Nephron progenitor cell (in vitro differentiated cells): ENCODE data around the gene BAAT.

Source experiments
- DNase-seq: peaks from one replicate; pipeline ENCODE4 v3.0.0; 2021
- H3K27ac Mint-ChIP-seq: 2 replicates; pipeline ENCODE4 v1.8.0; 2021; ENCODE audit warnings: mild to moderate bottlenecking, moderate library complexity, mixed read lengths
- H3K27me3 Mint-ChIP-seq: 2 replicates; pipeline ENCODE4 v1.8.0; 2021; ENCODE audit warnings: mild to moderate bottlenecking, low read depth, mixed read lengths; ENCODE audit not compliant: poor library complexity
- H3K36me3 Mint-ChIP-seq: 2 replicates; pipeline ENCODE4 v1.8.0; 2021; ENCODE audit warnings: low read depth, mixed read lengths
- H3K4me1 Mint-ChIP-seq: 2 replicates; pipeline ENCODE4 v1.8.0; 2021; ENCODE audit warnings: mixed read lengths
- H3K4me3 Mint-ChIP-seq: 2 replicates; pipeline ENCODE4 v1.8.0; 2021; ENCODE audit warnings: mild to moderate bottlenecking, moderate library complexity, mixed read lengths
- H3K9me3 Mint-ChIP-seq: 2 replicates; pipeline ENCODE4 v1.8.0; 2021; ENCODE audit warnings: mild to moderate bottlenecking, moderate library complexity, mixed read lengths
- CTCF ChIP-seq: fragments of 200-600 bp; sonication (generic); IDR thresholded peaks from 2 replicates; pipeline ENCODE4 v1.5.0; 2021; ENCODE audit warnings: antibody characterized with exemption

Gene BAAT

GRCh38 chr9:101397746-101398067 lies 12.9 kb upstream of the BAAT start:
- H3K4me3 Mint-ChIP-seq: peak overlapping the region; percentile 99
- no peaks in the 10 kb centered on the region for H3K27me3 Mint-ChIP-seq
- H3K36me3 Mint-ChIP-seq: peaks cover 87% of the 10 kb centered on the region
- TF ChIP-seq CTCF: no peak
- peak overlapping the region; percentile 100 for H3K27ac Mint-ChIP-seq
- peaks cover 35% of the 10 kb centered on the region for H3K4me1 Mint-ChIP-seq
- no peak for DNase-seq
- peaks cover 80% of the 10 kb centered on the region for H3K9me3 Mint-ChIP-seq

GRCh38 chr9:101394687-101395086 lies 9.9 kb upstream of the BAAT start:
- no peak for DNase-seq
- H3K27ac Mint-ChIP-seq: no peak overlapping the region
- H3K4me1 Mint-ChIP-seq: peaks cover 14% of the 10 kb centered on the region
- peak overlapping the region; percentile 7 for H3K4me3 Mint-ChIP-seq
- H3K27me3 Mint-ChIP-seq: no peaks in the 10 kb centered on the region
- H3K36me3 Mint-ChIP-seq: peaks cover 87% of the 10 kb centered on the region
- TF ChIP-seq CTCF: no peak
- peaks cover 78% of the 10 kb centered on the region for H3K9me3 Mint-ChIP-seq

DNA sequence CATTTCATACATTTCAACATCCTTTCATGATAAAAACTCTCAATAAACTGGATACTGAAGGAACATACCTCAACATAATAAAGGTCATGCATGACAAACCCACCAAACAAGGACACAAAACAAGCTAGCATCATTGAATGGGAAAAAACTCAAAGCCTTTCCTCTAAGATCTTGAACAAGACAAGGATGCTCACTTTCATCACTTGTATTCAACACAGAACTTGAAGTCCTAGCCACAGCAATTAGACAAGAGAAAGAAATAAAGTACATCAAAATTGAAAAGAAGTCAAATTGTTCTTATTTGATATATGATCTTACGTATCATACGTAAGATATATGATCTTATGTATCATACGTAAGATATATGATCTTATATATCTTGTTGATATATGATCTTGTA lies 8.3 kb upstream of the BAAT start:
- Mint-ChIP-seq H3K9me3 (peaks cover 80% of the 10 kb centered on the region), H3K27me3 (no peaks in the 10 kb centered on the region), H3K27ac (no peak overlapping the region), H3K4me3 (no peak overlapping the region), H3K36me3 (peaks cover 97% of the 10 kb centered on the region), H3K4me1 (peaks cover 9% of the 10 kb centered on the region)
- no peak for DNase-seq
- no peak for TF ChIP-seq CTCF

- Mint-ChIP-seq H3K36me3 (peaks cover 93% of the 10 kb centered on the region), H3K4me1 (no peaks in the 10 kb centered on the region), H3K27me3 (no peaks in the 10 kb centered on the region), H3K9me3 (peaks cover 64% of the 10 kb centered on the region), H3K4me3 (no peak overlapping the region), H3K27ac (no peak overlapping the region)
- no peak for DNase-seq
- TF ChIP-seq CTCF: no peak
Observed at GRCh38 chr9:101388507-101388993, 3.7 kb upstream of the BAAT start.

DNA sequence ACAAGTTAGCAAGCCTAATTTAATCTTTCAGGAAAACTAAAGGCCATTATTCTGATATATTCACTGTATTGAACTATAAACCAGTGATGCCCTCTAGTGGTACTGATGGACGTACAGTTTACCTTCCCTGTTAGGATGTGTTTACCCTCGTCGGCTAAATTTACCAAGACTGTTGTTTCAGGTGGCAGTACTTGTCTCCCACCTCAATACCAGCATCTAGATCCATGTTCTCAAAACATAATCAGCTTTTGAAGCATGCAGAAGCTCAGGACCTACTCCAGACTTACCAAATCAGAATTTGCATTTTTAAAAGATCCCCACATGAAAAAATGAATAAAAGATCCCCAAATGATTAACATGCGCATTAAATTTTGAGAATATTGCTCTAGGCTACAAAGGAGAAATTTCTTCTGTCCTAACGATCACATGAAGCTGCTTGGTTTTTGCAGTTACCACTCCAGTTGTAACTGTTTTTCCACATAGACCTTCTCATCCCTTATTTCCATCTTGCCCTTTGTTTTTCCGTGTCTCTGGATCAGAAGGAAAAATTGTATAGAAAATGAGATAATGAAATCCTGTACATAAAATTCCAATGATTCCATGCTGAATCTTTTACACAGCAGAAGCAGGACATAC lies 3.2 kb upstream of the BAAT start:
- no peaks in the 10 kb centered on the region for H3K4me1 Mint-ChIP-seq
- H3K36me3 Mint-ChIP-seq: peaks cover 88% of the 10 kb centered on the region
- peak; percentile 29 for TF ChIP-seq CTCF
- no peak overlapping the region for H3K27ac Mint-ChIP-seq
- DNase-seq: no peak
- H3K4me3 Mint-ChIP-seq: no peak overlapping the region
- H3K27me3 Mint-ChIP-seq: no peaks in the 10 kb centered on the region
- H3K9me3 Mint-ChIP-seq: peaks cover 59% of the 10 kb centered on the region

DNA sequence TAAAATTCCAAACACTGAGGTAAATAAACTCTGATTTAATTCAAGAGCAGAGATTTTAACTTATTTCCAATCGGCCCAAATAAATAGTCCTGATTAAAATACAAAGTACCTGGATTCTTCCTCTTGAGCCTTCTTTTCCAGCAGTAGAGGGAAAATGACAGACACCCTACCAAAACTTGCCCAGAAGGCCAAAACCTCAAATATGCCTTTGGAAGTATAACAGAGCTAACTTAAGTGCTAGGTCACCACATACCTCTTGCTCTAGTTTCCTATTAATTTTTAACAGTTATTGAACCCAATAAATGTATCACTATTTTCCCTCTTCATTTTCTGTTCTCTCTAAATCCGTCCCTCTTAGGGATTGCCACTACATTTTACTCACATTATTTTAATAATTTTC lies 1.4 kb downstream of the BAAT start:
- no peak overlapping the region for H3K4me3 Mint-ChIP-seq
- no peak overlapping the region for H3K27ac Mint-ChIP-seq
- DNase-seq: no peak
- peaks cover 40% of the 10 kb centered on the region for H3K9me3 Mint-ChIP-seq
- H3K4me1 Mint-ChIP-seq: no peaks in the 10 kb centered on the region
- peaks cover 46% of the 10 kb centered on the region for H3K36me3 Mint-ChIP-seq
- H3K27me3 Mint-ChIP-seq: no peaks in the 10 kb centered on the region
- no peak for TF ChIP-seq CTCF
